ENCODE results near the gene OLFM2. TPM values are rescaled to one million over a fixed set of nuclear protein-coding genes. Genes with fewer than 3 reads are reported as not detected.

OLFM2 gene
- total RNA-seq, 1 experiment from 2014 or later, result 75.6 TPM

DNA sequence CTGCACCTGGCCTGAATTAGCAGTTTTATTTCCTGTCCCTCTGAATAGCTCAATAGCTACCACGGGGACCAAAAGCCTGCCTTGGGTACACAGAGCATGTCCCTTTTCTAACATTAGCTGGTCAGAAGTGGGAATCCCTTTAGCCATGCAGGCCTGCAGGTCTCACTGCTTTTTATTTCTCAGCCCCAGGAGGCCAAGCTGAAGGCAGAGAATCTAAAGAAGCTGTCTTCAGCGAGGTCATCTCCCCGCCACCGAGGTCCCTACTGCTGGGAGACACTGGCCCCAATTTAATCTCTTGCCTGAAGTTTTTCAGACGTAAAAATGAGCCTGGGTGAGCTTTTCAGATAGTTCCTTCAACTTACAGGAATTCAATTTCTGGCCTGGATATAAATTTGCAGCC lies 60.5 kb downstream of the OLFM2 start:
- Histone ChIP-seq H3K9ac (ENCODE audit: extremely low read depth, insufficient read length, low read length) (no peak overlapping the region), H3T11ph (ENCODE audit: low read length) (no peak overlapping the region), H3K79me1 (ENCODE audit: insufficient read depth, low read depth, low read length, poor library complexity, severe bottlenecking) (no peaks in the 10 kb centered on the region), H4K5ac (ENCODE audit: insufficient read length, low read depth, low read length) (no peak overlapping the region), H2BK20ac (ENCODE audit: low read depth, low read length, poor library complexity, severe bottlenecking) (no peak overlapping the region), H3K27ac (ENCODE audit: insufficient read length, low read depth, low read length) (no peak overlapping the region), H3K18ac (ENCODE audit: insufficient read length, low read depth, low read length) (no peak overlapping the region), H3K4me2 (ENCODE audit: insufficient read depth, insufficient read length, low read length) (no peak overlapping the region), H2BK12ac (ENCODE audit: insufficient read length, low read depth, low read length) (no peak overlapping the region), H3K4me1 (ENCODE audit: insufficient read depth, low read length) (no peaks in the 10 kb centered on the region), H4K8ac (replicated peaks; ENCODE audit: insufficient read length, low read depth, low read length) (no peak overlapping the region), H3K27me3 (ENCODE audit: insufficient read depth, low read length) (no peaks in the 10 kb centered on the region), H3K9me3 (ENCODE audit: control insufficient read depth, low read depth, low read length) (no peaks in the 10 kb centered on the region), H3K4ac (ENCODE audit: low read depth, low read length) (no peak overlapping the region), H2BK5ac (ENCODE audit: insufficient read length, low read length) (no peak overlapping the region), H3K79me2 (ENCODE audit: insufficient read depth, low read length) (no peaks in the 10 kb centered on the region), H3K14ac (ENCODE audit: insufficient read depth, low read length) (no peak overlapping the region), H2BK15ac (ENCODE audit: low read depth, low read length) (no peak overlapping the region), H4K20me1 (ENCODE audit: control insufficient read depth, insufficient read depth, insufficient read length) (no peaks in the 10 kb centered on the region), H3K23me2 (ENCODE audit: insufficient read length, low read depth, low read length, poor library complexity, severe bottlenecking) (no peaks in the 10 kb centered on the region), H2AFZ (ENCODE audit: low read length) (no peak overlapping the region), H4K91ac (ENCODE audit: insufficient read length, low read depth, low read length) (no peak overlapping the region), H2BK120ac (ENCODE audit: low read depth, low read length, poor library complexity, severe bottlenecking) (no peak overlapping the region), H3K23ac (ENCODE audit: insufficient read length, low read depth, low read length) (no peak overlapping the region), H3K56ac (ENCODE audit: insufficient read length, low read depth, low read length) (no peak overlapping the region), H2AK5ac (ENCODE audit: insufficient read length, low read length) (no peak overlapping the region)
- no CpG with 5 or more reads among the region's 5 CpGs for WGBS (ENCODE audit: extremely low coverage, insufficient read length, low lambda C conversion rate)
- H3K36me3 Mint-ChIP-seq (ENCODE audit: insufficient read depth in 1 of 3, low read depth in 3 of 3), result peaks cover 0 to 7% (median 2%) of the 10 kb centered on the region in 3 experiments; a peak in 4 of 7 replicates
- H3K27ac Mint-ChIP-seq, result peak overlapping the region in 2 of 3 experiments; percentile 52 to 84; a peak in 3 of 7 replicates
- no peak for DNase-seq
- no peaks in the 10 kb centered on the region for H3K9me3 Mint-ChIP-seq
- no peak overlapping the region for H3K4me3 Mint-ChIP-seq
- H3K27me3 Mint-ChIP-seq (ENCODE audit: low read depth), result no peaks in the 10 kb centered on the region
- TF ChIP-seq, protein P1, sequence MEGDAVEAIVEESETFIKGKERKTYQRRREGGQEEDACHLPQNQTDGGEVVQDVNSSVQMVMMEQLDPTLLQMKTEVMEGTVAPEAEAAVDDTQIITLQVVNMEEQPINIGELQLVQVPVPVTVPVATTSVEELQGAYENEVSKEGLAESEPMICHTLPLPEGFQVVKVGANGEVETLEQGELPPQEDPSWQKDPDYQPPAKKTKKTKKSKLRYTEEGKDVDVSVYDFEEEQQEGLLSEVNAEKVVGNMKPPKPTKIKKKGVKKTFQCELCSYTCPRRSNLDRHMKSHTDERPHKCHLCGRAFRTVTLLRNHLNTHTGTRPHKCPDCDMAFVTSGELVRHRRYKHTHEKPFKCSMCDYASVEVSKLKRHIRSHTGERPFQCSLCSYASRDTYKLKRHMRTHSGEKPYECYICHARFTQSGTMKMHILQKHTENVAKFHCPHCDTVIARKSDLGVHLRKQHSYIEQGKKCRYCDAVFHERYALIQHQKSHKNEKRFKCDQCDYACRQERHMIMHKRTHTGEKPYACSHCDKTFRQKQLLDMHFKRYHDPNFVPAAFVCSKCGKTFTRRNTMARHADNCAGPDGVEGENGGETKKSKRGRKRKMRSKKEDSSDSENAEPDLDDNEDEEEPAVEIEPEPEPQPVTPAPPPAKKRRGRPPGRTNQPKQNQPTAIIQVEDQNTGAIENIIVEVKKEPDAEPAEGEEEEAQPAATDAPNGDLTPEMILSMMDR (conservative IDR thresholded peaks at IDR 0.05), result no peak
- H3K4me1 Mint-ChIP-seq, result peaks cover 9 to 22% of the 10 kb centered on the region in 2 experiments
